HepG2 (cell line): ENCODE measurements around the gene DAZAP1. TPM values are rescaled to one million over a fixed set of nuclear protein-coding genes. Genes with fewer than 3 reads are reported as not detected.

Experiments used
- ATF7-NPFF ChIP-seq: sonication (generic); formaldehyde crosslinking; IDR thresholded peaks from 2 replicates; pipeline ENCODE4 v1.8.1; 2023; ENCODE audit warnings: mild to moderate bottlenecking, low read depth, missing genetic modification reagents, moderate library complexity
- FOXO1 ChIP-seq: sonication (generic); formaldehyde crosslinking; IDR thresholded peaks from 2 replicates; pipeline ENCODE4 v1.4.0; 2020; ENCODE audit warnings: missing genetic modification reagents
- GABPA ChIP-seq, 2 experiments: IDR thresholded peaks; 2 replicates each; pipeline ENCODE4 v1.6.1; 2011 to 2016; ENCODE audit warnings: low read depth in 2 of 2, low read length in 1 of 2, missing biosample characterization in 1 of 2, missing genetic modification characterization in 1 of 2
- GATAD2A ChIP-seq: IDR thresholded peaks from 2 replicates; pipeline ENCODE4 v1.6.1; 2016
- HDAC2 ChIP-seq: sonication (generic); formaldehyde crosslinking; IDR thresholded peaks from 2 replicates; pipeline ENCODE4 v1.4.0; 2020; ENCODE audit warnings: missing genetic modification reagents
- KDM1A ChIP-seq: IDR thresholded peaks from 2 replicates; pipeline ENCODE4 v1.6.1; 2016; ENCODE audit warnings: missing compliant biosample characterization
- MED8 ChIP-seq: sonication (generic); formaldehyde crosslinking; IDR thresholded peaks from 2 replicates; pipeline ENCODE4 v1.8.1; 2023; ENCODE audit warnings: mild to moderate bottlenecking, missing genetic modification reagents; ENCODE audit not compliant: insufficient replicate concordance
- MIER3 ChIP-seq: IDR thresholded peaks from 2 replicates; pipeline ENCODE4 v1.6.1; 2016; ENCODE audit warnings: missing compliant biosample characterization, borderline replicate concordance
- MLLT10 ChIP-seq: sonication (generic); formaldehyde crosslinking; IDR thresholded peaks from 2 replicates; pipeline ENCODE4 v1.4.0; 2020; ENCODE audit warnings: missing genetic modification reagents
- NFE2 ChIP-seq: sonication (generic); formaldehyde crosslinking; IDR thresholded peaks from 2 replicates; pipeline ENCODE4 v1.4.0; 2020; ENCODE audit warnings: missing genetic modification reagents
- RAD21 ChIP-seq: fragments of 450-650 bp; formaldehyde crosslinking; IDR thresholded peaks from 2 replicates; pipeline ENCODE4 v1.5.0; 2020; ENCODE audit warnings: mild to moderate bottlenecking
- SATB2 ChIP-seq: sonication (generic); formaldehyde crosslinking; IDR thresholded peaks from 2 replicates; pipeline ENCODE4 v1.5.0; 2020; ENCODE audit warnings: missing genetic modification reagents
- SMARCE1 ChIP-seq: fragments of 450-650 bp; IDR thresholded peaks from 2 replicates; pipeline ENCODE4 v1.6.1; 2017; ENCODE audit warnings: borderline replicate concordance
- TCF7 ChIP-seq: sonication (generic); IDR thresholded peaks from 2 replicates; pipeline ENCODE4 v1.6.1; 2016; ENCODE audit warnings: antibody characterized with exemption, low read depth
- ZNF207 ChIP-seq: fragments of 450-650 bp; IDR thresholded peaks from 2 replicates; pipeline ENCODE4 v1.6.1; 2016; ENCODE audit warnings: antibody characterized with exemption, borderline replicate concordance
- ZNF234 ChIP-seq: sonication (generic); formaldehyde crosslinking; conservative IDR thresholded peaks from 2 replicates; pipeline ENCODE4 v1.5.1; 2020; ENCODE audit warnings: mild to moderate bottlenecking, missing genetic modification reagents
- ZNF337 ChIP-seq: sonication (generic); formaldehyde crosslinking; IDR thresholded peaks from 2 replicates; pipeline ENCODE4 v1.5.1; 2020; ENCODE audit warnings: missing genetic modification reagents, low read depth, mild to moderate bottlenecking, borderline replicate concordance
- ZNF550 ChIP-seq: sonication (generic); formaldehyde crosslinking; IDR thresholded peaks from 2 replicates; pipeline ENCODE4 v1.4.0; 2020; ENCODE audit warnings: mild to moderate bottlenecking, missing genetic modification reagents, borderline replicate concordance
- ZNF772 ChIP-seq: sonication (generic); formaldehyde crosslinking; IDR thresholded peaks from 2 replicates; pipeline ENCODE4 v1.5.0; 2020; ENCODE audit warnings: mild to moderate bottlenecking, missing genetic modification reagents
- ZSCAN9 ChIP-seq: IDR thresholded peaks from 2 replicates; pipeline ENCODE4 v1.6.1; 2016; ENCODE audit warnings: borderline replicate concordance
- polyA plus RNA-seq, 8 experiments: library from polyadenylated mRNA; depleted of rRNA in 3 of 8; stranded (reverse) in 7 of 8; unstranded in 1 of 8; fragments of >200 nt; fragmentation: Illumina TruSeq in 4 of 8; extraction: Trizol in 4 of 8; gene quantifications; 2 replicates each; pipeline versions ENCODE4 v1.2.1 to v1.2.3, GENCODE V29; 2011 to 2016; ENCODE audit warnings: low read depth in 4 of 8, missing spikeins in 1 of 8, mixed read lengths in 1 of 8; ENCODE audit not compliant: insufficient read depth in 1 of 8
- total RNA-seq, 5 experiments: library from RNA; depleted of rRNA; stranded (reverse); fragments of >200 nt; fragmentation: Illumina TruSeq; extraction: Trizol; gene quantifications; 2 replicates each; pipeline ENCODE4 v1.2.3, GENCODE V29; 2016; ENCODE audit warnings: low read depth in 1 of 5
- TF ChIP-seq, protein P1 (sequence below): fragments of 450-650 bp; IDR thresholded peaks from 2 replicates; pipeline ENCODE4 v1.6.1; 2016
- TF ChIP-seq, protein P2 (sequence below): sonication (generic); formaldehyde crosslinking; IDR thresholded peaks from 2 replicates; pipeline ENCODE4 v1.4.0; 2020; ENCODE audit warnings: missing genetic modification reagents, borderline replicate concordance
- TF ChIP-seq, protein P3 (sequence below): sonication (generic); formaldehyde crosslinking; IDR thresholded peaks from 2 replicates; pipeline ENCODE4 v1.4.0; 2020; ENCODE audit warnings: low read depth, mild to moderate bottlenecking, missing genetic modification reagents
- TF ChIP-seq, protein P4 (sequence below): sonication (generic); formaldehyde crosslinking; conservative IDR thresholded peaks from 2 replicates; pipeline ENCODE4 v1.8.0; 2022; ENCODE audit warnings: mild to moderate bottlenecking, moderate library complexity, missing genetic modification reagents

Gene DAZAP1
- total and polyA plus RNA-seq, 2 of the 13 experiments (the other 11 are each of a cell fraction or from before 2014, with no cell fraction given) = 63.3 to 79.2 TPM

DNA sequence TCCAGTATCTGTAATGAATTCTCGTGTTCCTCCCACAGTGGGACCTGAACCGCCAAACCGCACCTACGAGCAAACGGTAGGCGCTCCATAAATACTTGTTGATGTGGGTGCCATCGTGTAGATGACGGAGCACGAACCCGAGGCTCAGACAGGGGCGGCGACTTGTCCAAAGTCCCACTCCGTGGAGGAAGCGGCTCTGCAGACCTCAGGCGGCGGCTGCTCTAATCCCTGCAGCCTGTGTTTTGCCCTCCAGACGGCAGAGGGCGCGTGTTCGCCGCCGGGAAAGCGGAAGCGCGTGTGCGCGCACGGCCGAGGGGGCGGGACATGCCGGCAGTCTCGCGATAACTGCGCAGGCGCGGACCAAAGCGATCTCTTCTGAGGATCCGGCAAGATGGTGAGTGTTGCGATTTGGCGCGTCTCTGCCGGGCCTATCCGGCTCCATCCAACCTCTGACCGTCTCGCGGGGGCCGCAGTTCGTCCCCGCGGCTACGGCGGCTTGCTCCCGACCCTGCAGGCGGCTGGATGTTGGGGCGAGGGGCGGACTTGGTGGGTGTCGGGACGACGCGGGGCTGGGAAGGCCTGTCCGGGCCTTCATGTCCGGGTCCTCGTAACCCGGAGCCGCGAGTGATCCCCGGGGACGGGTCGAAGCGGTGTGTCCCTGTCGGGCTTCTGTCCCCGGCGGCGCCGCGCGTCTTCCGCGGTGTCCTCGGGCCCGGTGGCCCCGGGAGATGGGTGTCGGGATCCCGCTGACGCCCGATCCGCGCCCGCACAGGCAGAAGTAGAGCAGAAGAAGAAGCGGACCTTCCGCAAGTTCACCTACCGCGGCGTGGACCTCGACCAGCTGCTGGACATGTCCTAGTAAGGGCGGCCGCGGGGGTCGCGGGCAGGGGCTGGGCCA, 30.9 kb downstream of the DAZAP1 start, which contains the start of gene RPS15 (continued):
- peak; percentile 92; the same call in 1 of the 2 replicates for TF ChIP-seq ZSCAN9 (CRISPR knock-in tag)
- no peak for TF ChIP-seq KDM1A (CRISPR knock-in tag)
- TF ChIP-seq GATAD2A (CRISPR knock-in tag) = peak; percentile 75
- TF ChIP-seq, protein P1, sequence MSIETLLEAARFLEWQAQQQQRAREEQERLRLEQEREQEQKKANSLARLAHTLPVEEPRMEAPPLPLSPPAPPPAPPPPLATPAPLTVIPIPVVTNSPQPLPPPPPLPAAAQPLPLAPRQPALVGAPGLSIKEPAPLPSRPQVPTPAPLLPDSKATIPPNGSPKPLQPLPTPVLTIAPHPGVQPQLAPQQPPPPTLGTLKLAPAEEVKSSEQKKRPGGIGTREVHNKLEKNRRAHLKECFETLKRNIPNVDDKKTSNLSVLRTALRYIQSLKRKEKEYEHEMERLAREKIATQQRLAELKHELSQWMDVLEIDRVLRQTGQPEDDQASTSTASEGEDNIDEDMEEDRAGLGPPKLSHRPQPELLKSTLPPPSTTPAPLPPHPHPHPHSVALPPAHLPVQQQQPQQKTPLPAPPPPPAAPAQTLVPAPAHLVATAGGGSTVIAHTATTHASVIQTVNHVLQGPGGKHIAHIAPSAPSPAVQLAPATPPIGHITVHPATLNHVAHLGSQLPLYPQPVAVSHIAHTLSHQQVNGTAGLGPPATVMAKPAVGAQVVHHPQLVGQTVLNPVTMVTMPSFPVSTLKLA = peak; percentile 80
- TF ChIP-seq, protein P2, sequence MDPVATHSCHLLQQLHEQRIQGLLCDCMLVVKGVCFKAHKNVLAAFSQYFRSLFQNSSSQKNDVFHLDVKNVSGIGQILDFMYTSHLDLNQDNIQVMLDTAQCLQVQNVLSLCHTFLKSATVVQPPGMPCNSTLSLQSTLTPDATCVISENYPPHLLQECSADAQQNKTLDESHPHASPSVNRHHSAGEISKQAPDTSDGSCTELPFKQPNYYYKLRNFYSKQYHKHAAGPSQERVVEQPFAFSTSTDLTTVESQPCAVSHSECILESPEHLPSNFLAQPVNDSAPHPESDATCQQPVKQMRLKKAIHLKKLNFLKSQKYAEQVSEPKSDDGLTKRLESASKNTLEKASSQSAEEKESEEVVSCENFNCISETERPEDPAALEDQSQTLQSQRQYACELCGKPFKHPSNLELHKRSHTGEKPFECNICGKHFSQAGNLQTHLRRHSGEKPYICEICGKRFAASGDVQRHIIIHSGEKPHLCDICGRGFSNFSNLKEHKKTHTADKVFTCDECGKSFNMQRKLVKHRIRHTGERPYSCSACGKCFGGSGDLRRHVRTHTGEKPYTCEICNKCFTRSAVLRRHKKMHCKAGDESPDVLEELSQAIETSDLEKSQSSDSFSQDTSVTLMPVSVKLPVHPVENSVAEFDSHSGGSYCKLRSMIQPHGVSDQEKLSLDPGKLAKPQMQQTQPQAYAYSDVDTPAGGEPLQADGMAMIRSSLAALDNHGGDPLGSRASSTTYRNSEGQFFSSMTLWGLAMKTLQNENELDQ (CRISPR knock-in tag) = no peak
- TF ChIP-seq HDAC2 (CRISPR knock-in tag) = peak; percentile 92
- TF ChIP-seq SMARCE1 = no peak
- peak; percentile 74; the same call in 1 of the 2 replicates for TF ChIP-seq MLLT10 (CRISPR knock-in tag)
- TF ChIP-seq, protein P3, sequence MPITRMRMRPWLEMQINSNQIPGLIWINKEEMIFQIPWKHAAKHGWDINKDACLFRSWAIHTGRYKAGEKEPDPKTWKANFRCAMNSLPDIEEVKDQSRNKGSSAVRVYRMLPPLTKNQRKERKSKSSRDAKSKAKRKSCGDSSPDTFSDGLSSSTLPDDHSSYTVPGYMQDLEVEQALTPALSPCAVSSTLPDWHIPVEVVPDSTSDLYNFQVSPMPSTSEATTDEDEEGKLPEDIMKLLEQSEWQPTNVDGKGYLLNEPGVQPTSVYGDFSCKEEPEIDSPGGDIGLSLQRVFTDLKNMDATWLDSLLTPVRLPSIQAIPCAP (CRISPR knock-in tag) = no peak
- peak; percentile 72; the same call in 1 of the 2 replicates for TF ChIP-seq ZNF337
- no peak for TF ChIP-seq NFE2
- peak; percentile 97; the same call in 1 of the 2 replicates for TF ChIP-seq ZNF772 (CRISPR knock-in tag)
- TF ChIP-seq SATB2 (CRISPR knock-in tag) = peak; percentile 71; the same call in 1 of the 2 replicates
- TF ChIP-seq FOXO1 (CRISPR knock-in tag) = peak; percentile 86
- TF ChIP-seq ATF7-NPFF (CRISPR knock-in tag) = peak; percentile 94
- TF ChIP-seq, protein P4, sequence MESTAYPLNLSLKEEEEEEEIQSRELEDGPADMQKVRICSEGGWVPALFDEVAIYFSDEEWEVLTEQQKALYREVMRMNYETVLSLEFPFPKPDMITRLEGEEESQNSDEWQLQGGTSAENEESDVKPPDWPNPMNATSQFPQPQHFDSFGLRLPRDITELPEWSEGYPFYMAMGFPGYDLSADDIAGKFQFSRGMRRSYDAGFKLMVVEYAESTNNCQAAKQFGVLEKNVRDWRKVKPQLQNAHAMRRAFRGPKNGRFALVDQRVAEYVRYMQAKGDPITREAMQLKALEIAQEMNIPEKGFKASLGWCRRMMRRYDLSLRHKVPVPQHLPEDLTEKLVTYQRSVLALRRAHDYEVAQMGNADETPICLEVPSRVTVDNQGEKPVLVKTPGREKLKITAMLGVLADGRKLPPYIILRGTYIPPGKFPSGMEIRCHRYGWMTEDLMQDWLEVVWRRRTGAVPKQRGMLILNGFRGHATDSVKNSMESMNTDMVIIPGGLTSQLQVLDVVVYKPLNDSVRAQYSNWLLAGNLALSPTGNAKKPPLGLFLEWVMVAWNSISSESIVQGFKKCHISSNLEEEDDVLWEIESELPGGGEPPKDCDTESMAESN (CRISPR knock-in tag) = peak; percentile 99
- peak; percentile 83; the same call in 1 of the 2 replicates for TF ChIP-seq ZNF550 (CRISPR knock-in tag)
- peak; percentile 99 for TF ChIP-seq MIER3
- TF ChIP-seq ZNF207 = no peak
- peak; percentile 92 for TF ChIP-seq GABPA (IDR thresholded peaks at IDR 0.05; ENCODE audit: low read depth, low read length)
- TF ChIP-seq GABPA (CRISPR knock-in tag; IDR thresholded peaks at IDR 0.05; ENCODE audit: low read depth) = peak; percentile 96
- no peak for TF ChIP-seq TCF7
- no peak; the same call in 1 of the 2 replicates for TF ChIP-seq ZNF234 (CRISPR knock-in tag)
- TF ChIP-seq MED8 = peak; percentile 98
- peak; percentile 83; the same call in 1 of the 2 replicates for TF ChIP-seq RAD21
